ENCODE measurements around the gene EPPIN.

Gene EPPIN

GRCh38 chr20:45539382-45539781 lies 7.8 kb downstream of the EPPIN start, which contains the start of gene WFDC6:
Gene WFDC6, minus strand, starts transcription at chr20:45539482. Its CDS starts 75 bp downstream, at chr20:45539407.
- no peak for DNase-seq (ENCODE audit: low read depth in 2 of 3, low spot score in 2 of 3)

GRCh38 chr20:45538209-45538799 lies 8.9 kb downstream of the EPPIN start:
- DNase-seq (ENCODE audit: low read depth in 2 of 3, low spot score in 2 of 3): no peak

DNA sequence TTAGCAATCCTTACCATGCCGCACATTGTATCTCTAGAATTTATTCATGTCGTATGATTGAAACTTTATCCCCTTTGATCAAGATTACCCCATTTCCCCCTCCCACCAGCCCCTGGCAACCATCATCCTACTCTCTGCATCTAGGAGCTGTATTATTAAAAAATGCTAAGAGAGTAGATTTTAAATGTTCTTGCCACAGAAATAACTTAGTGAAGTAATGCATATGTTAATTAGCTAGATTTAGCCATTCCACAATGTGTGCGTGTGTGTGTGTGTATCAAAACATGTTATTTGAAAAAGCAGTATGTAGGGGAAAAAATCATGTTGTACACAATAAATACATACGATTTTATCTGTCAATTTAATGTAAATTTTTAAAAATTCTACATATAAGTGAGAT lies 19.9 kb downstream of the EPPIN start:
- DNase-seq (ENCODE audit: low read depth in 2 of 3, low spot score in 2 of 3): no peak

- no peak for DNase-seq (ENCODE audit: low read depth in 2 of 3, low spot score in 2 of 3)
Observed at GRCh38 chr20:45523821-45524220, 23.4 kb downstream of the EPPIN start.

DNA sequence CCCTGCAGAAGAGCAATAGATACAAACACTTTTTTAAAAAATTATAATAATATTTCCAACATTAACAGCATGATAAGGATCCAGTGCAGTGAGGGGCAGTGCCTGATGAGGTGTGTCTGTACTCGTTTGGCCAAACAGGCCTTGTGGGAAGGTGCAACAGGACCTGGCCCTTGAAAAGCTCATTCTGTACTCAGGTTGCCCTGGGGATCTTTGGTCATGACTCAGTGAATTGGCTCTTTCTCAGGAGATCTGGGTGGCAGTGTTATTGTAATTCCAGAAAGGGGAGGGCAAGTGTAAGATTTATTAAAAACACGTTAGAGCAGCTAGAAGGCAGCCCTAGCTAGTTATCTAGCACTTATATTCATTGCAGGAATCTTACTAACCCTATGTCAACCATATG lies 28.9 kb downstream of the EPPIN start:
- DNase-seq (ENCODE audit: low read depth in 2 of 3, low spot score in 2 of 3): no peak

- DNase-seq (ENCODE audit: low read depth in 2 of 3, low spot score in 2 of 3): no peak
Observed at GRCh38 chr20:45515147-45515913, 31.9 kb downstream of the EPPIN start, which contains the start of gene SPINT3. Gene SPINT3, minus strand, starts transcription at chr20:45515622. Its CDS starts 14 bp downstream, at chr20:45515608.

- DNase-seq (ENCODE audit: low read depth in 2 of 3, low spot score in 2 of 3): no peak
Observed at GRCh38 chr20:45510242-45510862, 36.8 kb downstream of the EPPIN start.

DNA sequence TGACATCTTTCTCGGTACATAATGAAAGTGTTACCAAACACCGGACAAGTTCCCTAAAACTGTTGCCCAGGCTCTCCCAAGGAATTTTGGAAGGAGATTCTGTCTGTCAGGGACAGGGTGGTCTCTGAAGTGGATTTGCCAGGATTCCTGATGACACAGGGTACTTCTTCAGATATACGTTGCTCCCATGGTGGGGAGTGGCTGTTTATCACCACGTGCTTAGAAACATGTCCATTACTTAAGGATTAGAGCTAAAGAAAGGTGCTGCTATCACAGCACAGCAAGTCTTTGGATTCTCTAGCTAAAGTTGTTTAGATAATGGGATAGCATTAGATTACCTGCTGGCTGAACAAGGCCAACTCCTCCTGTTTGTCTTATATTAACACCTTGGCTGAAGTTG lies 38.1 kb downstream of the EPPIN start:
- no peak for DNase-seq (ENCODE audit: low read depth in 2 of 3, low spot score in 2 of 3)

DNA sequence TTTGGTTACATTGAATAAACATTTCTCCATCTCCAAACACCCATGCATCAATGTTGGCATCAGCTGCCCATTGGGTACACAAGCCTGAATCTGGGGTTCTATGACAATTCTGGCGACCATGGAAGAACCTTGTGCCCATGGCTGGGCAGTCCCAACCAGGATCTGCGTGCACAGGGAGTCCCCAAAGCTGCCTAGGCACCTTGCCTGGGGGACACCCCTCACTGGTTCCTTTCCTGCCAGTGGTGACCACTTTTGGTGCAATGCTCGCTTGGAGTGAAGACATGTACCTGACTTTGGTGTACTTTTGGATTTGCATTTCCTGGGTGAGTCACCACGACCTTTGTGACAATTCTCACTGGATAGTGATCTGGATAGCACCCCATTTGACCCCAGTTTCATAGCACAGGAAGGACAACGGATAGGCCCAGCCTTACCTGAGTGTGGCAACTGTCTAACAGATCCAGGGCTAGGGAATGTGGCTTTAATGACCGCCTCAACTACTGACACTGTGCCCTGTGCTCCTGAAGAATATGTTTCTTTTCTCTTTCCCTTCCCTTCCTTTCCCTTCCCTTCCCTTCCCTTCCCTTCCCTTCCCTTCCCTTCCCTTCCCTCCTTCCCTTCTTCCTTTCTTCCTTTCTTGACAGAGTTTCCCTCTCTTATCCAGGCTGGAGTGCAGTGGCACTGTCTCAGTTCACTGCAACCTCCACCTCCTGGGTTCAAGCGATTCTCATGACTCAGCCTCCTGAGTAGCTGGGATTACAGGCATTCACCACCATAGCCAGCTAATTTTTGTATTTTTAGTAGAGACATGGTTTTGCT lies 38.9 kb downstream of the EPPIN start:
- no peak for DNase-seq (ENCODE audit: low read depth in 2 of 3, low spot score in 2 of 3)

GRCh38 chr20:45507011-45507820 lies 40.0 kb downstream of the EPPIN start:
- no peak for DNase-seq (ENCODE audit: low read depth in 2 of 3, low spot score in 2 of 3)

GRCh38 chr20:45506398-45506797 lies 40.8 kb downstream of the EPPIN start:
- no peak for DNase-seq (ENCODE audit: low read depth in 2 of 3, low spot score in 2 of 3)

DNA sequence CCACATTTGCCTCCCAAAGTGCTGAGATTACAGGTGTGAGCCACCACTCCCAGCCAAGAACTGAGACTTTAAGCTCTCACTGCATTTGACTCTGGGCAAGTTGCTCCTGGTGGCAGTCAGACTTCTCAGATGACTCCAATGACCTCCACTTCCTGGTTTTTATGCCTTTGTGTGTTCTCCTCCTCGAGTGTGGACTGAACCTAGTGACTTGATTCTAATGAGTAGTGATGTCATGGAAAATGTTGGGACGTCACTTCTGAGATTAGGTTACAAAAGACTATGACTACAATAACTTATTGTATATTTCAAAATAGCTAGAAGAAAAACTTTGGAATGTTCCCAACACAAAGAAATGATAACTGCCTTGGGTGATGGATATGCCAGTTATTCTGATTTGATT lies 43.8 kb downstream of the EPPIN start:
- no peak for DNase-seq (ENCODE audit: low read depth in 2 of 3, low spot score in 2 of 3)

GRCh38 chr20:45502561-45502960 lies 44.6 kb downstream of the EPPIN start:
- no peak for DNase-seq (ENCODE audit: low read depth in 2 of 3, low spot score in 2 of 3)

DNA sequence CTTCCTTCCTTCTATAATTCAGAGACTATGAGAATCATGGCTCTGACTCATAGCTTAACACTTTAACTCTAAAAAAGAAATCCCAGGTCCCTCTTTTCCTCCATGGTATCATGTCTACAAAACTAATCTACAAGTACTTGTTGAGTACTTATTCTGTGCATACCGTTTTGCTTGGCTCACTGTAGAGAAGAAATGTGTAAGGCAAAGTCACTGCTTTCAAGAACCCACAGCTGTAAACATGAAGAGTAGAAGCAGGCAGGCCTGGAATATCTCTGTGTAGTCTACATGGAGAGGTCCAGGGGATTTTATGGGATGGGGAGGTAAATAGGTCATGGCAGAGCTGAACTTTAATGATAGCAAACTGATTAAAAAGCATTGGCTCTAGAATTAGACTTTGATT lies 45.6 kb downstream of the EPPIN start:
- no peak for DNase-seq (ENCODE audit: low read depth in 2 of 3, low spot score in 2 of 3)

DNA sequence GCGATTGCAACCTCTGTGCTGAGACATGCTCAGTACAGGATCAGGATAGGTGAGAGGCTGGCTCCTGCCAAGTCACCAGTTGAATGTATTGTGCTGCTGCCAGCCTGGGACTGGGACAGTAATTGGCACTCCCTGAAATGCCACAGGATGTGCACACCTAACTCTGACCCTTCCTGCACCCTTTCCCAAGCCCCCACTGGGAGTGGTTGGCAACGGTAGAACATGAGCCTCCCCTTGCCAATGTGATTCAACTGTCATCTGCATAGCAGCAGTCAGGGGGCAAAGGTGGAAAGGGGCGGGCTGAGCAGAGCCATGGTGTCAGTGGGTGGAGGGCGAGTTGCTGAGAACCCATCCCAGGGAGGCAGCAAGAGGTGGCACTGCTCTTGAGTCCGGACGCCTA lies 47.2 kb downstream of the EPPIN start:
- no peak for DNase-seq (ENCODE audit: low read depth in 2 of 3, low spot score in 2 of 3)

- no peak for DNase-seq (ENCODE audit: low read depth in 2 of 3, low spot score in 2 of 3)
Observed at GRCh38 chr20:45497971-45498494, 49.2 kb downstream of the EPPIN start.

DNA sequence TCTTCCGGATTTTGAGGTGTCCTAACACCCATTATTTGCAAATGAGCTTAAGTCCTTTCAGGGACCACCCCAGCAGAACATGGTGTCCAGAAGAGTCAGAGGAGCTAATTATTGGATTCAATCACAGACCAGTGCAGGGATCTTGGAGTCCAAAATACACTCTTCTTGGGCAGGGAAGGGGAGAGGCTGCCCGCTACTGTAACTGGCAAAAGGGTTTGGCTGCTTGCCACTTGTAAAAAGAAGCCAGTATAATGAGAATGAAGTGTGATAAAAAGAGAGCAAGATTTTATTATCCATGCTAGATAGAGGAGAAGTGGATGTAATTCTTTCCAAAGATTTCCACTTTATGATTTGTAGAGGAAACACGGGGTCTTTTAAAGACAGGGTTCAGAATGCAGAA lies 51.0 kb downstream of the EPPIN start:
- no peak for DNase-seq (ENCODE audit: low read depth in 2 of 3, low spot score in 2 of 3)

DNA sequence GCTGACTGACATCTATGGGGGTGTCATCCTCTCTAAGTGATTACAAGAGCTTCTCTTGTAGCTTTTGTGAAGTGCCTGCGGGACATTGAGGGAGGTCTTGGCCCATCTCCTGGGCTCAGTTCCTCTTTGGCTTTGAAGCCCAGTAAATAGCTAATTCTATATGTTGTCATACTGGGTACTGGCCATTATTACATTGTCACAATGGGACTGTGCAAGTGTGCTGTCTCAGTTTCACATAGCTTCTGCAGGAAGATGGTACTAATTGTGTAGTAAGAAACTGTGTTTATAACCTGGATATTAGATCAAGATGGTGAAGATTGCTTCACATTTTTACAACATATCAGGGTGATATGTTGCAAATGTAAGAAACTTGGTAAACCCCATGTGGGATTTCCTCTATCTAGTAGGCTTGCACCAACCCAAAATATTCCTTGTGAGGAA lies 51.7 kb downstream of the EPPIN start:
- DNase-seq (ENCODE audit: low read depth in 2 of 3, low spot score in 2 of 3): no peak

All from activated CD8-positive, alpha-beta memory T cell treated with anti-CD3 and anti-CD28 coated beads for 48 hours (primary cell).